NCI-H2227 (cell line): Measurements from ENCODE around the gene ITGA5.

ENCODE experiments used
- DNase-seq: peaks from one replicate; lab custom pipeline; 2025; ENCODE audit not compliant: unreplicated experiment; lab: John Stamatoyannopoulos, UW

Gene ITGA5

DNA sequence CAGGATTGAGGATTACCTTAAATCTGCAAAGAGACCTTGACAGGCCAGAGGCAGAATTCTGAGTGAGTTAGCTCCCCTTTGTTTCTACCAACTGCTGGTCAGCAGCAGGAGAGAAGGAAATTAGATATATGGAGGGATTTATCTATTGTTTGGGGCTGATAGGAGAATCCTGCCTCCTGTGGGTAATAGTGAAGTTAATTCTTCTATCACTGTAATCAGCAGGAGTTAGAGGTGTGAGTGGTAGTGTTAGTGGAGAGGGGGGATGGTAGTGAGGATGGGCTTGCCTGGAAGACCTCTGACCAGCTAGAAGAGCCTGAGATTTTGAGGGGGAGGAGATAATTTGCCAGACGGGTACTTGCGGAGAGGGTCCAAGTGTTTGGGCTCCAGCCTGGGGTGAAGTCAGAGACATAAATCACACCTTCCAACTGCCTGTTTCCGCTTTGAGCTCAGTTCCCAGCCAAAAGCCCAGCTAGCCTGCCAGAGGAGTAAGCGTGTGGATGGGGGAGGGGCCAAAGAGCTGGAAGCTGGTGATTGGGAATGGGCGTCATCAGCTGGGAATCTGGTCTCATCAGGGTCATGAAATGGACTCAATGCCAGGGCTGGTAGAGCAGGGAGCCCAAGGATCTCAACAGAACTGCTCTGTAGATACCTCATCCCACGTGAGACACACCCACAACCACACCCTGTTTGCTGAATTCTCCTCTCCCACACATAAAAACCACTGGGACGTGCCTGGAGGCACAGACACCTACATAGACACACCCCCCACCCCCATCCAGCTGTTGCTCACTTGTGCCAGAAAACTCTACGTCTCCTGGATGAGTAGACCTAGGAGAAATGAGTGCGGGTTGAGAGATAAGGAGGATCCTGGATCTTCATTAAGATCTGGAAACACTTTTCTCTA, 13.1 kb upstream of the ITGA5 start:
- DNase-seq: peak; percentile 60

DNA sequence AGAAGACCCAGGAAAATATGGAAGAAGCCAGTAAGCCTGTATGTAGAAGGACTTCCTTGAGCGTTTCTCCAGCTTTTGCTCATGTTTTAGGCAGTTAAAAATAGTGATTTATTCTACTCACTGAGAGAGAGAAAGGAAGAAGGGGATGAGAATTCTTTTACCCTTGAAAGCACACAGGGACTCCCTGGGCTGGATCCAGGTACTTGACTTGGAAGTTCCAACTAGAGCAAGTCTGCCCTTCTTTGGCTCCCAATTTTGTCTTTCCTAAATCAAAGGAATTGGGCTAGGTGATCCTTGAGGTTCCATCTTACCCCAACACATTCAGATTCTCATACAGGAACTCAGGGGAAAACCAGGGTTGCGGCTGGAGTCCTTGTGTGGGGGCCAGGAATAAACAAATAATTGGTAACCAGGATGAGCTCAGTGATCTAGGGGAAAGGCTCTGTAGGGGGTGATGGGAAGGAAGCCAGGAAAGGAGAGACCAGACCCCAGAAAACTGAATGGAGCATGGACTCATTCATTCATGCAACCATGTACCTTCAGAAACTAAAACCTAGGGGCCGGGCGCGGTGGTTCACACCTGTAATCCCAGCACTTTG, 11.5 kb upstream of the ITGA5 start:
- DNase-seq: no peak

DNA sequence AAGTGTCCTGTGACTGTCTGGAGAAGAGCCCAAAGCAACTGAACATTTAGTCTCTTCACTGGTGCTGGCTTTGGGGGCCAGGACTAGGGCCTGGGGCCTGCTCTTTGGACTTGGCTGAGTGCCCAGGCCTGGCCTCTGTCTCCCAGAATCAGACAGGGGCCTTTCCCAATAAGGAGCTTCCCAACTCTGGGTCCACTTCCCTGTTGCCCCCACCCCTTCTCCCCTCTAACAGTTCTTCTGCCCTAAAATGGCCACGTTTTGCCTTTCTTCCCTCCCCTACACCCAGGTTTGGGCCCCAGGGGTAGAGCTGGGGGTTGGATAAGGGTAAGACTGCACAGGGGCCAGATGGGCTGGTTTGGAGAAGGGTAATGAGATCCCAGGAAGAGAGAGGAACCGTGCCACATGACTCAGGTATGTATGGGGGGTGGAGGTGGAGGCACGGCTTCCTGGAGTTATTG, 10.0 kb upstream of the ITGA5 start:
- no peak for DNase-seq

DNA sequence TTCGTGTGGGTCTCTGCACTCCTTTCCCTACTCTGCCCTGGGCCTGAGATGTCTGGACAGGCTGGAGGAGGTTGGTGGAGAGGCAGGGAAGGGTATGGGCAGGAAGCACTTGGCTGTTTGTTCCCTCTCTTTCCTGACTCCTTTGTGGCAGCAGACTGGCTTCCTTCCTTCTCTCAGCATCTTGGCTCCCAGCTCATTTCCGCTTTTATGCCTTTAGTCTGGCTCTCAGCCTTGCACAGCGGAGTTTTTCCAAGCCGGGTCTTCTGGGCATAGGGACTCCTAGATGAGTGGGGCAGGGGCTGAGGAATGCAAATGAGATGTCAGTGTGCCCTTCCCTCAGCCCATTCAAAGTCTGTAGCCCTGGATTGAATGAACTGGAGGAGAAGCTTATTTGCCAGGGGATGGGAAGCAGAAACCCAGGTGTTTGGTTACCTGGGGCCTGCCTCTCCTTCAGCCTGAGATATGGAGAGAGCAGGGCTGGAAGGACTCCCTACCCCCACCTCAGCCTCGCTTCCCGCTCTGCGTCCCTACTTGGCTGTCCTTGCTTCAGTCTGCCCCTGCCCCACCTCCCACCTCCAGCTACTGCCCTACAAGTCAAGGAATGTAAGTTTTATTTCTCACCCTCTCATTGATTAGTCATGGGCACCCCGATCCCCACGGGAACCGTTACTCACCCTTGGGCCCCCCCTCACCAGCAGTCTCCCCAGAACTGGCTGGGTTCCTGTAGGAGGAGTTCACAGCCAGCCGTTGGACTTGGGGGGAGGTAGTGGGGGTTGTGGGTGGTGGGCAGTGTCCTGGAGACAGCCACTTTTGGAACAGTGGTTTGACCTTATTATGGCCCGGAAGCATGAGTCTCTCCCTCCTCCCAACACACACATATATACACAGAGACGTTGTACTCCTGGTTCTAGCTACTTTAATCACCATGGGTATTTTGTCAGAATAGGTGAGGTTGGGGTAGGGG, 9.3 kb upstream of the ITGA5 start:
- DNase-seq: no peak

DNA sequence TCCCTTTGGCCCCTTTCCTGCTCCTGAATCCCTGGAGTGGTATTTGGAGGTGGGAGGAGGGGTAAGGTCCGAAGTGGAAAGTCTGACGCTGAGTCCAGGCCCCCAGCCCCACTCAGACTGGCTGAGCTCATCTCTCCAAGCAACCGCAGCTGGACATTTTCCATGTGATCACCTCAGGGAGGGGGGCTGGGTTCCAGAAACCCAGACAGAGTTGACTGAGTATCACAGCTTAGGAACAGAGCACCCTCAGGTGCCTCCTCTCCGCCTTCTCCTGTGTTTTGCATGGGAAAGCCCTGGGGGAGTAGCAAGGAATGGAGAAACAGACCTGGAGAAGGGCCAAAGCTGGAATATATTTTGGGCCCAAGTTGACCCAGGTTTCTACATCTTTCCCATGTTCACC, 8.0 kb upstream of the ITGA5 start:
- DNase-seq: no peak

DNA sequence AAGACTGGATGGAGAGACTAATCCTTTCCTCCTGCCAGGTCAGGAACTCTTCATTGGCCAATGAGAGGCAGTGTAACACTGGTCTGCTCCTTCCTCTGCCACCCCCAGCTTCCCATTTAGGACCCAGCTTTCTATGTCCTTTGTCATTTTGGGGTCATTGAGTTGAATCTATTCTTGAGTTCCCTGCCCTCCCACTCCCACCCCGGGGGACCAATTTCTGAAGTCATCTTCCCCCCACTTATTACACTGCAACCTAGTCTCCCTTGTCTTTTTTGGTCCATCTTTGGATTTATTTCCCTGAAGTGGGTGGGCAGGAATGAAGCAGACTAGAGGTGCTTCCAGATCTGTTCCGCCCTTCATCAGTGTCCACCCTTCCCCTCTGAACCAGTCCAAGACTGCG, 7.6 kb upstream of the ITGA5 start:
- DNase-seq: no peak

DNA sequence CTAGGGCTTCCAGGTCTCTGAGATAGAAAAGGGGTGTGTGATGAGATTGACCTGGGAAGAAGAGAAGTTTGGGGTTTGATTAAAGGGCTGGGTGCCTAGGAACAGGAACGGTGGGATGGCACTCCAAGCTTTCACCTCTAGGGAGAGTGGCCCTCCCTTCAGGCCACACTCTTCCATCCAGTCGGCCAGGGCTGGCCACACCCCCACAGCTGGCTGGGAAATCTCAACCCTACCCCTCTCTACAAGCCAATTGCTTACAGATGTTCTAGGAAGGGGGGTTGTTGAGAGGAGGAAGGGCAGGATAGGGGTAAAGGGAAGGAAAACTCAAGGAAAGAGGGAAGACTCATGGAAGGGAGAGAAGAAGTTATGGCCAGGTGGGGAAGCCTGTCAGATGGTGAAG, 6.6 kb upstream of the ITGA5 start:
- no peak for DNase-seq

DNA sequence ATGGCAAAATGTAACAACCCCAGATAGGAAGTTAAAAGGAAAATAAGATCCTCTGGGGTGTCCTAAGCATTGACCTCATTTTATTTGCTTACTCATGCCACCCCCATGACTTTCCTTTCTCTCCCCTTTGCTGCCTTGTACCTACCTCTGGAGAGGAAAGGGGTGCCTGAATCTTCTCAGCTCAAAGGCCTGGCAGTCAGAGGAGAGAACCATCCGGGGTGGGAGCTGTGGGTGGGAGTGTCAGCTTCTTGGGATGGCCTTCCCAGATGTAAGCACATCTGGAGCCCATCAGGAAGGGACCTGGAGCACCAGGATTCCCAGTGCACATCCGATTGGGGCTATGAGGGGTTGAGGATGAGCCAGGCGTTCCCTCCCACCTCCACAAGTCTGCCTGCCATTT, 5.2 kb upstream of the ITGA5 start:
- no peak for DNase-seq

DNA sequence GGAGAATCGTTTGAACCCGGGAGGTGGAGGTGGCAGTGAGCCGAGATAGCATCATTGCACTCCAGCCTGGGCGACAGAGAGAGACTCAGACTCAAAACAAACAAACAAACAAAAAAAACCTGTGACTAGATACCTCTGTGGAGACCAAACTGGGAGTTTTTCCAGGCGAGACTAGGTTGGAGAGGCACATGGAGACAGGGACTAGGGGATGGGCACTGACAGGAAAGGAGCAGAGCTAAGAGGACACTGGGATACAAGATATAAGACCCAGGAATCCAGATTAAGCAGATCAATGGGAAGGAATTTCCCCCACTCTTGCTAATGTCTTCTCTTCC, 4.7 kb upstream of the ITGA5 start:
- DNase-seq: no peak

DNA sequence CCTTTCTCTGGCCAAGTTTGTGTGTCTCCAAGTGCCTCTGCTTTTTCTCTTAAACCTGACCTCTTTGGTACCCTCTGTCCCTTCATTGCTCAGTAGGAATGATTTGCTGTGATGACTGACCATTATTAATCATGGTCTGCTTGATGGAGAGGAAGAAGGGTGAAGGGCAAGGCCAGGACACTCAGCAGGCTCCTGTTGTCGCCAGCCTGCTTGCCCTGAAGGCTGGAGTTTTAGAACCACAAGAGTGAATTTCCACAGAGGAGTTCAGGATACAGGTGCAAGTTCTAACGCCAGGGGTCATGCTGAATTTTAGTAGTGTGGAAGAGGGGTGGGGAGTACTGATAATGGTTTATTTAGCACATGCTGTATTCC, 2.8 kb upstream of the ITGA5 start:
- no peak for DNase-seq

DNA sequence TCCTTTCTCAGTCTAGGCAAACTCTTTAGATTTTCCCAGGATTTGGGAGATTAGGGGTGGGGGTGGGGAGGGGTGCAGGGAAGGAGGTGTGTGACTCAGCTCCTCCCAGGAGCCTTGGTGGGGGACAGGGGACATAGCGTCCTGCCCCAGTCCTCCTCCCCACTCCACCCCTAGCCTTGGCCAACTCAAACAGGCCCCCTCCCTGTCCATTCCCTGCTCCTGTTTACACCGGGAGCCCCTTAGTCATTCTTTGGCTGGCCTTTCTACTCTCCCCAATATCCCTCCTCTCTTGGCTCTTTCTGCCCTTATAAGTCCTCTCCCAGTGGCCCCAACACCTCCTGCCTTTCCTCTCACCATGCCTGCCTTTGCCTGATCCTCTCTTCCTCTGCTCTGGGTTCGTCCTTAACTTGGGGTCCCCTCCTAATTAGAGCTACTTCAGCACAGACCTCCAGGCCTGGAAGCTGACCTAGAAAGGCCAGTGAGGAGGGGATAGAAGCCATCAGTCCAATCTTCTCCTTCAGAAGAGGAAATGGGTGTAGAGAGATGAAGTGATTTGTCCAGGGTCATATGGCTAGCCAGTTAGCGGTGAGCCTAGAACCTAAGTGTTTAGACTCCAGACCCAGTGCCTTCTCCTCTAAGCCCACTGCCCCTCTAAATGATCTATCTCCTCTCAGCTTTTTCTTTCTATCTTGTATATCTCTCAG, 2.3 kb upstream of the ITGA5 start:
- no peak for DNase-seq

DNA sequence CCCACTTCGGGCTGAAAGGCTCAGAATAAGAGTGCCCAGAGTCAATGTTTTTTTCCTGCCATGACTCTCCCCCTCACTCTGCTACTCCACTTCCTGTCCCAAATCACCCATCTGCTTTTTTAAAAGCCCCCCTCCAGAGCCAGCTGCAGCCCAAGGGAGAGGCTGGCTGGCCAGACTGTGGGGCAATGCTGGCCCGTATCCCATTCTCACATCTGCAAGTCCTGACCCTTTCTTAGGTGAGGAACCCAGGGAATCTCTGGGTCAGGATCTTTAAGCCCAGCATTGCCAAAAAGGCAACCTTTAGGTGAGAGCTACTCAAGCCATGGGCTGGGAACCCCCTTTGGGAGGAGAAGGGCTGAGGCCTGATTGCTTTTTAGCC, 1.7 kb upstream of the ITGA5 start:
- DNase-seq: no peak

DNA sequence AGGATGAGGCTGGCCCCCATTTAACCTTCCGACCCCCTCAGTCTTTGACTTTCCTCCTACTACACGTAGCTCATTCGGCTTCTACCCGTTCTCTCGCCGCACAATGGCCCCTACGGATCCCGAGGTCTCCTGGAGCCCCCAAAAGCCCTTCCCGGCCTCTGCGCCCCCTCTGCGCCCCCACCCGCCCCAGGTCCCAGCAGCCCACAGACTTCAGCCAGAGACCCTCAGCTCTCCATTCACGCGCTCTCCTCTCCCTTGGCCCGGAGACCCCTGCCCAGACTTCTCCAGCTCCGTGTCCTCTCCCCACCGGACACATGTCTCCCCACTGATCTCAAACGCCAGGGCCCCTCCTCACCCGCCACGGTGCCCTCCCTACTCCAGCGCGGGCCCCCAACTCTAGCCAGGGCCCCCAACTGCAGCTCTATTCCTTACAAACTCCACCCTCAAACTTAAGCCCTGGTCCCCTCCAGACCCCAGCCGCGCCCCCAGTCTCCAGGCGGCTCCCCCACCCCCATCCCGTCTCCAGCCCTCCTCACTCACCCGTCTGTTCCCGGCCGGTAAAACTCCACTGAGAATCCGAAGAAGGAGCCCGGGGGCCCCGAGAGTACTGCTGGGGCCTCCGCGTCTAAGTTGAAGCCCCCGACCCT, 502 bp downstream of the ITGA5 start:
- no peak for DNase-seq

DNA sequence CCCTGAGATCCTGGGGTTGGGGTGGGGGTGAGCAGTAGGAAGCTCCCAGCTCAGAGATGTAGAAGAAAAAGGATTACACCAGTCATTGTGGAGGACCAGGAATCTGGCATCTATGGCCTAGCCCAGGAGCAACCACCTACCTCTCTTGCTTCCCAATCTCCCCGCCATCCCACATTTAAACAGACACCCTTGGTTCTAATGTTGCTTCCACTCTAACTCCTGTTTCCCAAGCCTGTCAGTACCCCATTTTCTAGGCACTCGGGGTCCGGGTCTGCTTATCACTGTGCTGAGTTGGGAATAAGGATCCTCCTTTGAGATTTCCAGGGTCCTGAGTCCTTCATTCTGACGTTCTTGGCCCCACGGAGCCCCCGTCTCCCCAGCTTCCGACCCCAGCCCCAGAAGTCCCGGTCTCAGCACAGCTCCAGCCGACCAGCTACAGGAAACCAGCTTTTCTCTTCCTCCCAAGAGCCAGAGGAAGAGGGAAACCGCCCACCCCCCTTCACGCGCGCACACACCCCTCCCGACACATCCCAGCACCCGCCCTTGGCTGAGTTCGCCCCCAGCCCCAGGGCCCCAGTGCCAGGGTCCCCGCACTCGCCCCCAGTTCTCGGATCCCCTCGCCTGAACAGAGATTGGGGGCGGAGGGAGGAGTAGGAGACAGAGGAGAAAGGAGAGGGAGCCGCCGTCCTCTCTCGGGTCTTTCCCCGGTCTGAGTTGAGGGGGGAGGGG, 1.2 kb downstream of the ITGA5 start:
- no peak for DNase-seq

DNA sequence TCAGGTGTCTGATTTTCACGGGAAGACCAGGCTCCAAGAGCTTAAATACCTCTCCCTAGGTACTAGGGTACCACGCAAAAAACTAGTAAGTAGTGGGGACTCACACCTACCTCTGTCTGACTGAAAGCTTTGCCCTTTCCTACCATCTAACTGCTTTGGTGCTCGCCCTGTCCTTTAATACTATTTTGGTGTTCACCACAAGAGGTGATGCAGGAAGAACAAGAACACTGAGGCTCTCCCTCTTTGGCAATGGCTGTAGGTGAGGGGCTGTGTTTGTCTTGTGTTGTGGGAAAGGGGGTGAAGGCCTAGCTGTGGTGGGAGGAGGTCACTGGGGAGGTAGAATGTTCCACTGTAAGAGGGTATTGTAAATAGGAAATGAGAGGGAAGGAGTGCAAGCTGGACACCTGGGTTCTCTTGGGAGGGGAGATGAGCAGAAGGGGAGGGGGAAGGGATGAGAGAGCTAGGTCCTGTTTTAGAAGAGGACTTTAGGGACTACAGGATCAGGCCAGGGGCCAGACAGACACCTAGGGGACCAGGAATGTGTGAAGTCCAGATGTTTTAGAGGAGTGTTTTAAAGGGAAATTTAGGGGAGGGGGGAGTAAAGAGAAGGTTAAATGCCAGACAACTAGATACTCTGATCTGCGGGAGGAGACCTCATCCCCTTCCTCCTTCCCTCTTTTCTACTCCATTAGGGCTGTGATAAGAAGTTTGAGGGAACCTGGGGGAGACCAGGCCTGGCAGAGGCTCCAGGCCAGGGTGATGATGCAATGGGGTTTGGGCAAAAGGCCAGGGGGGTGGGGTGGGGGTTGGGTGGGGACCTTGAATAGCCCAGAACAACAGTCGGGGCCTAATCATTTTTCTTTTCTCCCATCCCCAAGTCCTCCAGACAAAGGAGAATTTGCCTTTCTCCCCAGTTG, 2.1 kb downstream of the ITGA5 start:
- no peak for DNase-seq

DNA sequence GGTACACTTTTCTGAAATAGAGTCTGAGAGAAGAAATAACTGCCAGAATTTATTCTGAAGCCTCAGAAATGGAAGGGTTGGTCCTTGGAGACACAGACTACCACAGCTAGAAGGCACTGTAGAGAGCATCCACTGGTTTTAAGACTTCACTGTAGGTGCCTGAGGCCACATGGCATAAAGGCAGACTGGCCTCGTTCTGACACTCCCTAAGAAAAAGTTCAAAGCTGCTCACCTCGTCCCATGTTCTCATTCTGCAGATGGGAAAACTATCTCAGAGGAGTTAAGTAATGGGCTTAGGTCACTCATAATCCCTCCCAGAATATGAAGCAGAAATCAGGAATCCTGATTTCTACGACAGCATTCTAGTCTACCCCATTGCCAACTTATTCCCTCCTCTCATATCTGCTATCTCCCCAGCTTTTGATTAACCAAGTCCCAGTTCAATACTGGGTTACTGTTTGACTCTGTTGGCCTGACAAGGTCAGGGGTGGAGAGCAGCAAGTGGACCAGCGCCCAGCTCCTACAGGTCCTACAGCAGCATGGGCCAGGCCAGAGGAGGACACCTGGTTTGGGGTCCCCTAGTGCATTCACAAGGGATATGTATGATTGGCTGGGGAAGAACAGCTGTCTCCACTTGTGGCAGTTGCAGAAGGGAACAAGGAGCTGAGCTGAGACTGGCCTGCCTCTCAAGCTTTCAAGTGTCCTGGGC, 3.7 kb downstream of the ITGA5 start:
- no peak for DNase-seq

DNA sequence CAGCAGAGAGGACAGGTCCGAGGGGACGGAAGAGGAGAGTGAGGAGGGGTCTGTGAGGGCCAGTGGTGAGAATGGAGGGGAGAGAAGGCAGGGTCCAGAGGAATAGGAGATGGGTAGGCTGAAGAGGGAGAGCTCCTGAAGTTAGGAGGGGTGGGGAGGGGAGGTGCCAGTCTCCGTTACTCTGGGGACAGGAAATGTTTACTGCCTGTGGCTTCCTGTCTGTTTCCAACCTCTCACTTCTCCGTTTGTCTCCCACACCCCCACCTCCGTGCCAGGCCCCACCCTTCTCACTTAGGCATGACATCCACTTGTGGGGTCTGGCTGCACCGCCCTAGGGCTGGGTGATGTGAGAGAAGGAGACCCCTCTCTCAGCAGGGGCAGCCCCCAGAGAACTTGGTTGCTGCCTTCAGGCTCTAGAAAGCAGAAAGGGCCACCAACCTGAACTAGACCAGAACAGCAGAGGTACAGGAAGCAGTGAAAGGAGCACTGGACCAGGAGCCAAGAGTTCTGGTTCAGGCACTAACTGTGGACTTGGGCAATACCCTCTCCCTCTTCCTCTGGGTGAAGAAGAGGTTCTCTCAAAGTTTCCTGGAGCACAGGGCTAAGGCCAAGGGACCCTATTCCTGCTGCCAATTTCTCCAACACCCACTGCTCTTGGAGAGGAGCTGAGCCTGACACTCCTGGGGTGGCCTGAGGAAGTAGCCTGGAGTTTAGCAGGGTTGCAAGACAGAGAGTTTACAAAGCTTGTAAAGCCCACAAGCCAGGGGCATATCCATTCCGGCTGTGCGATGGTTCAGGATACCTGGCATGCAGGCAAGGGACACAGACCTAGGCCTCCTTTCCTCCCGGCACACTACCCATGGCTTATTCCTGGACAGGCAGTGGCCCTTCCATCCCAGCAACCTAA, 5.5 kb downstream of the ITGA5 start:
- DNase-seq: no peak
